G401 (cell line): Measurements from ENCODE around the gene UCK2. TPM values are rescaled to one million over a fixed set of nuclear protein-coding genes. Genes with fewer than 3 reads are reported as not detected.

Source experiments
- DNase-seq: peaks from one replicate; pipeline ENCODE4 v3.0.0-alpha.2; 2015; ENCODE audit warnings: low spot score
- in situ Hi-C: cut with HindIII; loops from 2 replicates; pipeline ENCODE4 v1.10.0; 2016; ENCODE audit warnings: low sequenced_read_pairs, mixed read lengths
- total RNA-seq: library from RNA; depleted of rRNA; stranded (reverse); fragments of >200 nt; shearing (Covaris generic); gene quantifications from 2 replicates; pipeline ENCODE4 v1.2.3, GENCODE V29; 2014

The UCK2 gene
- total RNA-seq, 1 experiment from 2014 or later = 125 TPM

DNA sequence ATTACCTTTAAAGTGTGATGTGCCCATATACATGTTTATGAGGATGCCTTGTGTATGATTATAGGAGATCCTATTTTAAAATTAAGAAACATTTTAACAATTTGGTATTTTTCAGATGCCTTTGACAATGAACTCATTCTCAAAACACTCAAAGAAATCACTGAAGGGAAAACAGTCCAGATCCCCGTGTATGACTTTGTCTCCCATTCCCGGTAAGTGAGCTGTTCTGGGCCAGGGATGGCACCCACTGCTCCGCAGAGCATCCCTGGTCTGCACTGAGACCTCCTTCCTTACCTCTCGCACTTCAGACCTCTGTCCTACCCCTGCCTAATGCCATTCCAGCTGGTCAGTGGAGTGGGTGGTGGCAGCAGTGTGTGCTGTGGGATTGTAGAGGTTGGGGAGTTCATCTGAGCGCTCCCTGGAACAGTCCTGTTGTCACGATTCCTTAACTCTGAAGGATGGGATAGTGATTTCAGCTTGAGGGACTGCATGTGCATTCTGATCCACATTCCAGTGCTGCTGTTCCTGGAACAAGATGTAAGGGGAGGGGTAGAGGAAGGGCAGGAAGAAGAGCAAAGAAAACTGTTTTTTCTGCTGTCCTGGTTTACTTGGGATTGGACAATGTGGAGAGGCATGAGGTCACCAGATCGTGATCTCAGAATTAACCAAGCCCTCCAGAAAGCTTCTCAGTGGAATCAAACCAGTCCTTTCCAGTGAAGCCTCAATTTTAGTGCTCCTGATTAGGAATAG is 63.9 kb downstream of the UCK2 start:
- no peak for DNase-seq
- in situ Hi-C loops = no loop called here

DNA sequence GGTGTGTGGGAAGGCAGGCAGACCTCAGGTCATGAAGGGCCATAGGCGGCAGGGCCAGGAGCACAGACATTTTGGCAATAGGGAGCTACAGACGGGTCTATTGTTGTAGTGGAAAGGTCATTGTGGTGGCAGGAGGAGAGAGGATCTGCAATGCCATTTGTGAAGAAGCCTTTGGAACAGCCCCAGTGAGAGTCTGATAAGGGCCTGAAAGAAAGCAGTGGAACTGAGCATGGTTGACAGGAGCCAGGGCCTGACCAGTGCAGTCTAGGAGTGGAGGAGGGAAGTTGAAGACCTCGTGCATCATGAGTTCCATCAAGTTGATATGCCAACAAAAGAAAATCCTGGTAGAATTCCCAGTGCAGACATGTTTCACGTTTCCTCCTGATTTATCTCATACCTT is 65.5 kb downstream of the UCK2 start:
- DNase-seq = no peak
- in situ Hi-C loops = no loop called here

DNA sequence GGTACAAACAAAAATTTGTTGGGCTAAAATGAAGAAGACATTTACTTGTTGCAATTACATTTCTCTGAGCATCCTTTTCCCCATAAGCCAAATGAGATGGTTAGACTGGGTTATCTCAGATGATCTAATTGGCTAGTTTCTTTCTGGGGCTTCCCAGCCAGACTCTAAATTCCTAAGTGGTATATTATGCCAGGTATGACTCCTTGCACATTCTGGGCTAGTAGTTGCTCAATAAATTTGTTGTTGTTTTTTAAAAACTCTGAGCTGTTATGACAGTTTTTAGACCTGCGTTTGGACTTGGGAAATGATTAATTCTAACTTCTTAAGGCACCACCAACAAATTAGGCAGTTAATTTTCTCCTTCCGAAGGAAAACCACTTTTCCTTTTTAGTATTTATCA is 66.1 kb downstream of the UCK2 start:
- DNase-seq = no peak
- in situ Hi-C loops = no loop called here

DNA sequence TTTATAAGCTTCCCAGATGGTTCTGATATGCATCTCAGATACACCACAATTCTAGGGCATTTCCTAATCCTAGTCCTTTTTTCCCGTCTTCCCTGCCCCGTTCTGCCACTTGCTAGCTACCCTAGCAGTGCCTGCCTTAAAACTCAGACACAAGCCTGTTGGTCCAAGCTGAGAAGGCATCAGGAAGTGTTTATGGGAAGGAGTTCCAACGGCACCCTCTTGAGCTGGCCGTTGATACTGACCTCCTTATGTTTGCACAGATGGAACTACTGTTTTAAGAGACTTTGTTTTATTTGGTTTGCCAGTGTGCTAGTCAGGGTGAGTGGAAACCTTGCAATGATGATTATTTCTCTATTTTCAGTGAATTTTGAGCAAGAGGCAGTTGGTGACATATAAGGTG is 67.2 kb downstream of the UCK2 start:
- peak; percentile 89 for DNase-seq
- in situ Hi-C loops = no loop called here

DNA sequence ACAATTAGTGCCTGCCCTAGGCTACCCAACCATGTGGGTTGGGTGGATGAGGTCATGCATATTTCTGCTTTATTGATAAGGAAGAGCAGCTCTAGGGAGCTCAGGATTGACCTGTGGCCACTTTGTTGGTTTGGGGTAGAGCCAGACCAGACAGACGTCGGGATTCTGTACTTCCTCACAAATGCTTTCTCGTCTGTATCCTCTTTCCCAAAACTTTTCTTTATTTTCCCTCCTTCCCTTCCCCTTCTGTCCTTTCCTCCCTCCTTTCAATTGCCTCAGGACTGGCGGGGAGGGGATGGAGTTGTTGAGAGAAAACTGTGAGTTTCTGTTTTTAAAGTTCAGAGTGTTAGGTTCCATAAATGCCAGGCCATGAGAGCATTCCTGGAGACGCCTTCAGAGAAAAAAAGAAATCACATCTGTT is 68.0 kb downstream of the UCK2 start:
- no peak for DNase-seq
- in situ Hi-C loops = no loop called here

DNA sequence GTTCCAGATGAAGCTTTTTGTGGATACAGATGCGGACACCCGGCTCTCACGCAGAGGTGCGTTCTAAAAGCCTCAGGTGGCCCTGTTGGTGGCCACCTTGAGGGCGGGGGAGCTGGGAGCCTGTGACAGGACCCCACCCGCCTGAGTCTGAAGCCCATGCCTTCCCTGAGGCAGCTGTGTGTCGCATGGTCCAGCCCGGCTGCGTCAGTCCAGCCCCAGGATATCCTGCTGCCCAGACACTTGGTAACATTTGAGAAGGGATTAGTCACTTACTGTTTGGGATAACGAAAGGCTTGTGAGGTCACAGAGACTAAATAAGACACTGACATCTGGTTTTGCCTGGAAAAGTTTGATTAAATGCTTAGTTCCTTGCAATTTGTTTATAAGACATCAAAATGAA is 68.9 kb downstream of the UCK2 start:
- no peak for DNase-seq
- in situ Hi-C loops = no loop called here

DNA sequence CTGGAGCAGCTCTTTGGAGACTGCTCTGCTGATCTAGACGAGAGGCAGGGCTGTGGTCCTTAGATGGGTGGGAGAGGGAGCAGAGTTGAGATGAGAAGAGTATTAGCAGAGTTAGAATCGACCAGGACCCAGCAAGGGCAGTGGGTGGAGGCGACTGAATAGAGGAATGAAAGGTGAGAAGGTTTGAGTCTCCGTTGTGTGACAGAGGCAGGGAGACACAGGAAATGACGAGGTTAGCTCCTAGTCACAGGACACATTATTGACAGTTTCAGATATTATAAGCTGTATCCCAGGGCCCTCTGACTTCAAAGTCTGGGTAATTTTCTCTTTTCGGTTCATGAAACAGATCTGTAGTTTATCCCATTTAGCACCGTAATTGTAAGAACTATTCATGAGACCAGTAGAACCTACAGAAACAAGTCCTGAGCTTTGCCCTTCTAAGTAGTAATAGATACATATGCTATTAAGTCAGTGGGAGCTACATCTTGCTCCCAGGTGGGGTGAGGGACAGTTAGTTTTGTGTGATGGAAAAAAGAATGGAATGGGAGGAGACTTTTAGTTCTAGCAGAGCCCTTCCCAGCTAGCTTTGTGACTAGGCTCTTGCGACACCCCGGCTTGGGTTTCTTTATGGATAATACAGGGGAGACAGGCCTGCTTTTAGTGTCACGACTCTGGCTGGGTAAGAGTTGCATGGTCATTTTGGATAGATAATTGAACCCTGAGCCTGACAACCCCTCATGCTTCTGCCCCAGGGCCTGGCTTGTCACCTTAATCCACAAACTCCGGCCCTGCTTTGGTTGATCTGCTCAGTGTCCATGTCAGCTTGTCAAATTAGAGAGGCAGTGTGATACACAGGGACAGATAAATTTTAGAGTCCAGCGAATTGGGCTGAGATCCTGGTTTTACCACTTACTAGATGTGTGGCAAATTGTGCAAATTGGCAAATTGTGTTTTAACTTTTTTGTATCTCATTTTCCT is 70.2 kb downstream of the UCK2 start:
- in situ Hi-C loops = no loop called here
- no peak for DNase-seq

DNA sequence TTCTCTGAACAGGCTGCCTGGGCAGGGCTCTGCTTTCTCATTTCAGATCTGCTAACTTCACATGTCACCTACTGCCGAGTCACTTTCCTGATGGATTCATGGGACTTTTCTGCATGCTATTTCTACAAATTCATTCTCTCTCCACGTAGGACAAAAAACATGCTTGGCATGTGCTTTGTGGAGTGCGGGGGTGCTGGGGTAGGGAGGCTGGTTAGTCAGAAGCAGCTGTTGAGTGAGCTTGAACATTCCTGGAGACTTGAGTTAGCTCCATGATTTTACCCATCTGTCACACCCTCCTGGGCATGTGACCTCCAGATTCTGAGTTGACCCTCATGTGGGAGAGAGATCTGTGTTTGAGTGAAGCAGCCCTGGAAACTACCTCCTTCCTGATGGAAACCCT is 71.4 kb downstream of the UCK2 start:
- in situ Hi-C loops = no loop called here
- no peak for DNase-seq

DNA sequence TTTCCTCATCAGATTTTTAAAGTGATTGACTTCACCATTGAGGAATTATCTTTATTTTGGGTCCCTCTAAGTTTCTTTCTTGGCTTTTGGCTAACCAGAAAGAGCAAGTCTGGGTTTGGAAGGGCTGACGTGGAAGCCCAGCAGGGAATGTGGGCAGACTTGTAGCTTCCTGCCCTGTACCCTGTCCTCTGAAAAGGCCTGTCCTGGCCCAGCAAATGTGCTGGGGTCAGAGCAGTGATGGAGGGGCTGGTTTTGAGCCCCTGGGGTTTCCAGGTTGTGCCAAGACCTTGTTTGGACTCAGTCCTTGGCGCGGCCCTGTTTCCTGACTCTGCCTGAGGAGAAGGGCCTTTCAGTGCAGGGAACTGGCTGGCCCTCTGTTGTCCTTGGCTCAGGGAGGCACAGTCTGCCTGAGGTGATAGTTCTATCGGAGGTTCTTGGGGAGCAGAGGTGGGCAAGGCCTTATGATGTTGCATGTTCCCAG is 72.1 kb downstream of the UCK2 start:
- in situ Hi-C loops = no loop called here
- peak; percentile 78 for DNase-seq

DNA sequence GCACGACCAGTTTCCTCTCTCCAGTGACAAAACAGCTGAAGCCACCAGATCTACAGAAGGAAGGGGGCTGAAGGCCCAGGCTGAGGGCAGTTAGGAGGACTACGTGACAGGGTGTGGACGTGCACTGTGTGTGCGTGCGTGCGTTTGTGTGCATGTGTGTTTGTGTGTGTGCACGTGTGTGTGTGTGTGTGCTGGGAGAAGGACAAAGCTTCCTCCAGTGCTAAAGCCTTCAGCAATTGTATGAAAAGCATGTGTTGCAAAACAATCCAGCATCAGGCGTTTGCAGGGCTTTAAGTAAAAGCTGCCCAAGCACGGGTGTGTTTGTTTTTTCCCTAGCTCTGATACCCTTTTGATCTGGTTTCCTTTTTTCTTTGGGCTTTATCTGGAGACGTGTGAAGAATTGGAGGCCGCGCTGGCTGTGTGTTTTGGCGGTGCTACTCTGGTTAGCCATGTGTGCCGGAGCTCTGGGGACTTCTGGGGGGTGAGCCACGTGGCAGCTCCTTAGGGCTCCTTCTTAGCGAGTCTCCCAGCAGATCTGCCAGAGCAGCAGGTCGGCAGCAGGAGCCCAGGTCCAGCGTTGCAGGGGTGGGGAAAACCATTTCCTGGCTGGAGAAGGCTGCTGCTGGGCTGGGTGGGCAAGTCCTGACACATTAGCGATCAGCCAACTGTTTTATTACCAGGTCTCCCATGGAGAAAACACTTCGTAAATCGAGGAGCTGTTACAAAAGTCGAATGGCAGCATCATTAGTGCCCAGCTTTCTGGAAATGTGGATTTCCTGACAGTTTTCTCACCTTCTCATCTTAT is 73.4 kb downstream of the UCK2 start:
- in situ Hi-C loops = no loop called here
- DNase-seq = peak; percentile 78

DNA sequence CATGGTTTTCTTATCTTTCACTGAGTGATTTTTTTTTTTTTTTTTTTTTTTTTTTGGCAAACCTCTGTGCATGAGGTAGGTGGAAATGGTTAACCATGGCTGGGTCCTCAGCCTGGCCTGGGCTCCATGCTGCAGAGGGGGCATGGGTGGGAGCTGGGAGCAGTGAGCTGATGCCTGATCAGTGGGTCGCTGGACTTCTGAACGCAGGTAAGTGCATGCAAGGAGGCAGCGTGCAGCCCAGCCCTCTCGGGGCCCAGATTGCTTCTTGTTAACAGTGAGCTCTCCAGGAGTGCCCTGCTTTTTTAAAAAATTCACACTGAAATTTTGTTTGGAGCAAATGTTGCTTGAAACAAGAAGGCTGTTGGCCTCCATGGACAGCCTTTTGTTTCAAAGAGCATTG is 75.2 kb downstream of the UCK2 start:
- DNase-seq = no peak
- in situ Hi-C loops = no loop called here

DNA sequence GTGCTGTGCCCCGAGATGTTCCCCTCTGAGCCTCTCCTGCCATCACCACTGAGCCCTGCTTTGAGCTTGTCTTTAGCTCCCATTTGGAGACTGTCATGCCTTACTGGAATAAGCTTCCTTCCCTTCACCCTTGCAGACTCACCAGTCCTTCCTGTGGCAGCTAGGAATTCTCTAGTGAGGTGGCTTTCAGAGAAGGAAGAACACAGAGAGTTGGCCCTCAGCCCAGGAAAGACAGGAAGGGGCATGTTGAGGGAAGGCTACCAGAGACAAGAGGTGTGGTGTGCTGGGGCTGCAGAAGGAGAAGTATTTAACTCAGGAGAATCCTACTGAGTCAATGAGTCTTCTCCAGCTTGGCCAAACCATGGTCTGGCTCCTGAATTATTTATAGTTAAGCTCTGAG is 76.3 kb downstream of the UCK2 start:
- in situ Hi-C loops = no loop called here
- peak; percentile 51 for DNase-seq

DNA sequence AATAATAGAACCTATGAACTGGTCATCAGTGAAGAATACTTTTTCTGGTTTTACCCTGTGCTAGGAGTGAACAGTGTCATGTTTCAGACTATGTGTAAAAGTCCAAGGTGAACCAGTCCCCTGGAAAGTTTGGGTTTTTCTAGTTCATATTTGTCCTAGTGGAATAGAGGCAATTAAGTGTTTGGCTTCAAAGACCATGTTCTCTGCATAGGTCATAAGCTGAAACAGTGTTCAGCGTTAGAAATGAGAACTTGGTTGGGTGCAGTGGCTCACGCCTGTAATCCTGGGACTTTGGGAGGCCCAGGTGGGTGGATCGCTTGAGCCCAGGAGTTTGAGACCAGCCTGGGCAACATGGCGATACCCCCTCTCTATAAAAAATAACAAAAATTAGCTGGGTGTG is 77.5 kb downstream of the UCK2 start:
- DNase-seq = no peak
- in situ Hi-C loops = no loop called here

DNA sequence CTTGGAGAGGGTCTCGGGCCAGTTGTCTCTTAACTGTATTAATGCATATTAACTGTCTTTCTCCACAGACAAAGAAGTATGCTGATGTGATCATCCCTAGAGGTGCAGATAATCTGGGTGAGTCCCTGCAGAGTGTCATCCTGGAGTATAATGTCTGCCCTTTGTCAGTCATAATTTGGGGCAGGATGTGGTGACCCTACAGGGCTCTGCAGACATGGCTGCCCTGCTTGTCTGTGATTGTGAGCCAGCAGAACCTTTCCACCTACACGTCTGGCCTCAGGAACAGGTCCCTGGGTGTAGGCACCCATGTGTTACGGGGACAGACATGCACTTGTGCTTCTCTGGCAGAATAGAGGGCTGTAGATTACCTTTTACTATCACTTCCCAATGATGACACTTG is 78.4 kb downstream of the UCK2 start:
- DNase-seq = no peak
- in situ Hi-C loops = no loop called here

DNA sequence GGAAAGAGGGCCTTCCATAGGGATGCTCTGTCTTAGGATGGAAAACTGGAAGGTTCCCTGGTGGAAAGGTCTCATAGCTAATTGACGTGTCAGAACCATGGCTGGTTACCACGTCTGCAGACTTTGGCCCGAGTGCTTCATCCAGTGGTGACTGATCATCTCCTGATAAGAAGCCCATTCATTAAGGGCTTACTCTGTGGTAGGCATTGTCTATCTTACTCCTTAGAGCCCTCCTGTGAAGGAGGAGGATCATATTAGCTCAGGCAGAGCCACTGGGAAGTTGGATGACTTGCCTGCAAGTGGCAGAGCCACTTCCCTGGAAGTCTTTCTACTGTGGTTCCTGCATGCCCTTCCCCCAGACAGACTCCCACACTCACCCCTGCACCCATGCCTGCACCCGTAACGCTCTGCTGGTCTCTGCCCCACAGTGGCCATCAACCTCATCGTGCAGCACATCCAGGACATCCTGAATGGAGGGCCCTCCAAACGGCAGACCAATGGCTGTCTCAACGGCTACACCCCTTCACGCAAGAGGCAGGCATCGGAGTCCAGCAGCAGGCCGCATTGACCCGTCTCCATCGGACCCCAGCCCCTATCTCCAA is 79.9 kb downstream of the UCK2 start:
- in situ Hi-C loops = no loop called here
- DNase-seq = no peak

DNA sequence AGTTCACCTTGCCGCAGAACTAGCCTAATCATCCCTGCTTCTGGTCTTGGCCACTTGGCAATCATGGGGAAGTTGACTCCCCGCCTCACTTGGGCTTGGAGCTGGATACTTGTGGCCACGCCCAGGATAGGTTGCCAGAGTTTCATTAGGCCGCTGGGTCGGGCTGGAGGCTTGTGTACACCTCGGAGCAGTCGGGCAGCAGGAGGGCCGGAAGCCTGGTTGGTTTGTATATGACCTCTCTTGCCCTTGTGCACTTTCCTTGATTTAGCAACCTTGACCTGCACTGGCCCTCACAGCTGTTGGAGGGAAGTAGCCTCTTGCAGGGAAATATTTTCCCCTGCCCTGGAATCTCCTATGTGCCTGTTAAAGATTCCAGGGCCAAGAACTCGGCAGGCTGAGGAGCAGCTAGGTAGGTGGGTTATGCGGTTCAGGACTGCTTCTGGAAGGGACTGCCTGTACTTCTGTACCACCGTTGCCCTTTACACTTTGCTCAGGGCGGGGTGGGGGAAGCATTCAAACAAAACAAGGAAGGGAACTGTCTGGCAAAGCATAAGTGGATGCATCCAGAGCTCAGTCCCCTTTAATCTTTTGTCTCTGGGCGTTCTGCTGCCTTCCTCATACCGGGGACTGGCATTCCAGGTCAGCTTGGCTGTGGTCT is 83.5 kb downstream of the UCK2 start:
- no peak for DNase-seq
- in situ Hi-C loops = no loop called here

DNA sequence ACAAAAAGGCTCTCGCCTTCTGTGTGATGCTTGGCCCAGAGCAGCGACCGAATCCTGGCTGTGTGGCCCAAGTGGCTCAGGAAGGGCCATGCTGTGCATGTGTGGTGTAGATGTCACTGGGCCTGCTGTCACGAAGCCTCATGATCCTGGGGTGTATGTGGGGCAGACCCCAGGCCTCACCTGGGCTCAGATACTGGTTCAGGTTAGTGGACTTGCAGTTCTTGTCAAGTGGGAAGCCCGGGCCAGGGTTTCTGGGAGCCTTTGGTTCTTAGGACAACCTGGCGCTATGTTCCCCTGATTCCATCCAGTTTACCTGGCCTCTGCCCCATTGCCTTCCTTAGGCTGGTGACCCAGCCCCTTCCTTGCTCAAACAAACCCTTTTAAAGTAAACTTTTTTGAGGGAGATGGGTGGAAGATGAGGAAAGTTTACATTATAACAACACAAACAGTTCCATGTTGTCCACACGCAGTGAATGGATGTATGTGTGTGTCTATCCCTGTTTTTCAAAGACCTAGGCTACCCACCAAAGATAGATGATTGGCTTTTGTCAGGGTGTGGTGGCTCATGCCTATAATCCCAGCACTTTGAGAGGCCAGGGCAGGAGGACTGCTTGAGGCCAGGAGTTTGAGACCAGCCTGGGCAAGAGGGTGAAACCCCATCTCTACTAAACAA is 84.3 kb downstream of the UCK2 start:
- in situ Hi-C loops = no loop called here
- no peak for DNase-seq

DNA sequence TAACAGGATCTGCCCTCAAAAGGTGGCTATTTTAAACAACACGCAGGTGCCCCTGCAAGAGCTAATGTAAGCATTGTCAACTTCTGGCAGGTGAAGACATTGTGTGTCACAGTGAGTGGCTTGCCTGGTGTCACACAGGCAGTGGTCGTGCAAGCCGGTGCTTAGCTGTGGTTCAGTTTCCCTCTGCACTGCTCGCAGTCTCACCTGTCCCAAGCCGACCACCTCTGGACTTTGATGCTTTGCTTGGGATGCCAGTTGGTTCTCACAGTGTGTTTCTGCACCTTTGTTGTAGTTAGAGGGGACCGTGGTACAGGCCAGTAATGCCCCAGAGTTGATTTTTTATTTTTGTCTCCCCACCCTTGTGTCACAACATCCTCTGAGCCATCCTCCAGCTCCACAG is 85.2 kb downstream of the UCK2 start:
- in situ Hi-C loops = no loop called here
- DNase-seq = no peak
